Loucy (cell line): ENCODE measurements around the gene MRPL16.

Experiments used
- H2AFZ ChIP-seq: fragments of 200-600 bp; sonication (generic); 2 replicates; pipeline ENCODE4 v1.6.0; 2016; ENCODE audit warnings: antibody characterized with exemption, mild to moderate bottlenecking, low read length, moderate library complexity
- H3F3A ChIP-seq: fragments of 200-600 bp; 2 replicates; pipeline ENCODE4 v1.6.0; 2016; ENCODE audit warnings: antibody characterized with exemption, low read depth, mild to moderate bottlenecking
- H3K27me3 ChIP-seq: fragments of 200-600 bp; sonication (generic); 2 replicates; pipeline ENCODE4 v1.6.1; 2014; ENCODE audit warnings: low read length, mild to moderate bottlenecking; ENCODE audit not compliant: insufficient read depth, poor library complexity, severe bottlenecking
- H3K36me3 ChIP-seq: fragments of 200-600 bp; sonication (generic); 2 replicates; pipeline ENCODE4 v1.6.1; 2016; ENCODE audit warnings: low read length; ENCODE audit not compliant: insufficient read depth
- H3K4me1 ChIP-seq: fragments of 200-600 bp; sonication (generic); 2 replicates; pipeline ENCODE4 v1.5.1; 2014; ENCODE audit warnings: low read length, mild to moderate bottlenecking; ENCODE audit not compliant: insufficient read depth, poor library complexity, severe bottlenecking
- H3K4me2 ChIP-seq: fragments of 200-600 bp; sonication (generic); 2 replicates; pipeline ENCODE4 v1.6.0; 2014; ENCODE audit warnings: antibody characterized with exemption, low read length, low read depth, mild to moderate bottlenecking; ENCODE audit not compliant: poor library complexity, severe bottlenecking
- H3K4me3 ChIP-seq: fragments of 200-600 bp; sonication (generic); 2 replicates; pipeline ENCODE4 v1.5.1; 2014; ENCODE audit warnings: low read length, mild to moderate bottlenecking, mixed read lengths; ENCODE audit not compliant: poor library complexity, severe bottlenecking
- H3K79me2 ChIP-seq: fragments of 200-600 bp; sonication (generic); 2 replicates; pipeline ENCODE4 v1.6.1; 2014; ENCODE audit warnings: low read length; ENCODE audit not compliant: insufficient read depth
- H3K9ac ChIP-seq: fragments of 200-600 bp; sonication (generic); 2 replicates; pipeline ENCODE4 v1.6.0; 2014; ENCODE audit warnings: mild to moderate bottlenecking, low read depth, low read length, moderate library complexity; ENCODE audit not compliant: poor library complexity, severe bottlenecking
- H3K9me2 ChIP-seq: fragments of 200-600 bp; sonication (generic); replicated peaks from 2 replicates; pipeline ENCODE4 v1.6.1; 2016; ENCODE audit warnings: low read depth, low read length, mixed read lengths
- H3K9me3 ChIP-seq: fragments of 200-600 bp; sonication (generic); 2 replicates; pipeline ENCODE4 v1.6.1; 2014; ENCODE audit warnings: mild to moderate bottlenecking, antibody characterized with exemption, low read length, low read depth; ENCODE audit not compliant: insufficient read depth
- H4K20me1 ChIP-seq: fragments of 200-600 bp; sonication (generic); 2 replicates; pipeline ENCODE4 v1.6.0; 2014; ENCODE audit warnings: antibody characterized with exemption, low read length, mild to moderate bottlenecking; ENCODE audit not compliant: insufficient read depth, poor library complexity, severe bottlenecking
- EZH2phosphoT487 ChIP-seq: fragments of 200-600 bp; IDR thresholded peaks from 2 replicates; pipeline ENCODE4 v1.6.1; 2018; ENCODE audit warnings: antibody characterized with exemption, mild to moderate bottlenecking, moderate library complexity, borderline replicate concordance
- TF ChIP-seq, protein P1 (sequence below): fragments of 200-600 bp; sonication (generic); conservative IDR thresholded peaks from 2 replicates; pipeline ENCODE4 v1.5.1; 2014; ENCODE audit warnings: mild to moderate bottlenecking, antibody characterized with exemption, low read length

MRPL16 gene

GRCh38 chr11:59794417-59794816, 16.2 kb downstream of the MRPL16 start:
- H3K9me3 ChIP-seq, result no peaks in the 10 kb centered on the region
- no peak overlapping the region for H2AFZ ChIP-seq
- H3K9ac ChIP-seq, result no peak overlapping the region
- H3K4me2 ChIP-seq, result no peak overlapping the region
- no peaks in the 10 kb centered on the region for H3F3A ChIP-seq
- no peaks in the 10 kb centered on the region for H3K9me2 ChIP-seq
- H3K4me1 ChIP-seq, result peaks cover 4% of the 10 kb centered on the region
- no peaks in the 10 kb centered on the region for H3K27me3 ChIP-seq
- TF ChIP-seq, protein P1, sequence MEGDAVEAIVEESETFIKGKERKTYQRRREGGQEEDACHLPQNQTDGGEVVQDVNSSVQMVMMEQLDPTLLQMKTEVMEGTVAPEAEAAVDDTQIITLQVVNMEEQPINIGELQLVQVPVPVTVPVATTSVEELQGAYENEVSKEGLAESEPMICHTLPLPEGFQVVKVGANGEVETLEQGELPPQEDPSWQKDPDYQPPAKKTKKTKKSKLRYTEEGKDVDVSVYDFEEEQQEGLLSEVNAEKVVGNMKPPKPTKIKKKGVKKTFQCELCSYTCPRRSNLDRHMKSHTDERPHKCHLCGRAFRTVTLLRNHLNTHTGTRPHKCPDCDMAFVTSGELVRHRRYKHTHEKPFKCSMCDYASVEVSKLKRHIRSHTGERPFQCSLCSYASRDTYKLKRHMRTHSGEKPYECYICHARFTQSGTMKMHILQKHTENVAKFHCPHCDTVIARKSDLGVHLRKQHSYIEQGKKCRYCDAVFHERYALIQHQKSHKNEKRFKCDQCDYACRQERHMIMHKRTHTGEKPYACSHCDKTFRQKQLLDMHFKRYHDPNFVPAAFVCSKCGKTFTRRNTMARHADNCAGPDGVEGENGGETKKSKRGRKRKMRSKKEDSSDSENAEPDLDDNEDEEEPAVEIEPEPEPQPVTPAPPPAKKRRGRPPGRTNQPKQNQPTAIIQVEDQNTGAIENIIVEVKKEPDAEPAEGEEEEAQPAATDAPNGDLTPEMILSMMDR, result no peak
- peaks cover 23% of the 10 kb centered on the region; the same call in 1 of the 2 replicates for H3K36me3 ChIP-seq
- H3K4me3 ChIP-seq, result no peak overlapping the region
- no peaks in the 10 kb centered on the region for H3K79me2 ChIP-seq
- H4K20me1 ChIP-seq, result no peaks in the 10 kb centered on the region

DNA sequence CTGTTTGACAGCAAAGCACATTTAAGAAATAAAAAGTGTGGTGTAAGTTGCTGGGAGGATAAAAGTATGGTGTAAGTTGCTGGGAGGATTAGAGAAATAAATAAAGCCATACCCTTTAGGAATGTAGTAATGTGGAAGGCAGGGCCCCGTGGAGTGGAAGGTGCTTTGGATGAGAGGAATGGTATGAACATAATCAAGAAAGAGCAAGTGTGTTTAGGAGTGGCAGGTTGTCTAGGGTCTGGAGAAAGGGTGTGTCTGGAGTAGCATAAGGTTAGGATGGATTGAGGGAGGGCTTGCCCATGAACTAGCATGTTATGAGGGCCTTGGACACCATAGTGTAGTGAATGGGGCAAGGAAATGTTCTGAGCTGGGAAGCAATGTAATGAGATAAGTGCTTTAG, 18.1 kb downstream of the MRPL16 start:
- H3K4me1 ChIP-seq, result peaks cover 4% of the 10 kb centered on the region
- H3K9me2 ChIP-seq, result no peaks in the 10 kb centered on the region
- no peaks in the 10 kb centered on the region for H4K20me1 ChIP-seq
- H3K36me3 ChIP-seq, result peaks cover 27% of the 10 kb centered on the region; the same call in 1 of the 2 replicates
- no peak overlapping the region for H3K4me3 ChIP-seq
- H3K27me3 ChIP-seq, result no peaks in the 10 kb centered on the region
- H3K9ac ChIP-seq, result no peak overlapping the region
- no peak overlapping the region for H2AFZ ChIP-seq
- no peaks in the 10 kb centered on the region for H3K79me2 ChIP-seq
- no peaks in the 10 kb centered on the region for H3F3A ChIP-seq
- TF ChIP-seq EZH2phosphoT487, result no peak
- TF ChIP-seq, protein P1, result no peak
- H3K4me2 ChIP-seq, result no peak overlapping the region
- H3K9me3 ChIP-seq, result no peaks in the 10 kb centered on the region

DNA sequence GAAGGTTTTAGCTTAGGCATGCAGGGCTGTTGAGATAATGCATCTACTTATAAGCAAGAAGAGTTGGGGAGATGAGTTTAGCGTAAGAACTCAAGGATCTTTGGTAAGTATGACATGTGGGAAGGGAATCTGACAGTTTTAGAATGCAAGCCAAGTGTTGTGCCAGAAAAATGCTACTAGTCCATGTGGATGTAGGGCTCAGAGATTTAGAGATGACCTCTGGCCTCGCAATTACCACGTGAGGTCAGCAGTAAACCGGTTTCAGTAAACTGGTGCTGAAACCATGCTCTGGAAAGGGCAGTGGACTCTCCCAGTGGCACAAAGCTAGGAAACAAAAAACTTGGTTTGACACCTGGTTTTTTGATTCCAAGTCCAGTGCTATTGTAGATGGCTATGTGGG, 18.9 kb downstream of the MRPL16 start:
- Histone ChIP-seq H3K36me3 (peaks cover 24% of the 10 kb centered on the region; the same call in 1 of the 2 replicates), H3K9me2 (no peaks in the 10 kb centered on the region), H3K4me1 (peaks cover 4% of the 10 kb centered on the region), H4K20me1 (no peaks in the 10 kb centered on the region), H3K27me3 (no peaks in the 10 kb centered on the region), H3K4me2 (no peak overlapping the region), H3K79me2 (no peaks in the 10 kb centered on the region), H3F3A (no peaks in the 10 kb centered on the region), H3K9ac (no peak overlapping the region), H2AFZ (no peak overlapping the region), H3K4me3 (no peak overlapping the region), H3K9me3 (no peaks in the 10 kb centered on the region)
- no peak for TF ChIP-seq EZH2phosphoT487
- TF ChIP-seq, protein P1, result no peak
